H1 (cell line): ENCODE data around the gene CNOT6. TPM values are rescaled to one million over a fixed set of nuclear protein-coding genes. Genes with fewer than 3 reads are reported as not detected.

Experiments used
- CTCF ChIA-PET: fragments of 300-600 bp; sonication (Branson Sonifier 250); formaldehyde crosslinking; loops from one replicate; lab custom pipeline; 2021; ENCODE audit not compliant: partially characterized antibody; lab: Charles Lee
- POLR2A ChIA-PET: fragments of 300-600 bp; sonication (Branson Sonifier 250); formaldehyde crosslinking; loops from one replicate; lab custom pipeline; 2021; ENCODE audit warnings: inconsistent platforms; ENCODE audit not compliant: partially characterized antibody; lab: Charles Lee
- DNase-seq, 2 experiments: peaks; one replicate each; pipeline versions ENCODE4 v3.0.0 to v3.0.0-alpha.2; 2010 to 2022; ENCODE audit warnings: low spot score in 2 of 2, low read depth in 1 of 2, mixed read lengths in 1 of 2
- FAIRE-seq: peaks from 2 replicates; lab custom pipeline; 2011; peaks lifted over from hg19 to GRCh38; lab: Jason Lieb, UNC
- H2AFZ ChIP-seq: 2 replicates; pipeline ENCODE4 v1.8.1; 2012; ENCODE audit warnings: low read length, inconsistent platforms
- H2AK5ac ChIP-seq: 2 replicates; pipeline ENCODE4 v1.6.1; 2013; ENCODE audit warnings: low read depth, low read length
- H2BK120ac ChIP-seq: replicated peaks from 2 replicates; pipeline ENCODE3; 2013; ENCODE audit warnings: low read depth, low read length, inconsistent platforms
- H2BK12ac ChIP-seq: 2 replicates; pipeline ENCODE4 v1.6.1; 2013; ENCODE audit warnings: low read depth, low read length
- H2BK15ac ChIP-seq: 2 replicates; pipeline ENCODE4 v1.6.1; 2013; ENCODE audit warnings: low read length
- H2BK20ac ChIP-seq: 2 replicates; pipeline ENCODE4 v1.6.1; 2013; ENCODE audit warnings: low read length
- H2BK5ac ChIP-seq: 2 replicates; pipeline ENCODE4 v1.6.1; 2013; ENCODE audit warnings: low read depth, low read length
- H3K14ac ChIP-seq: 2 replicates; pipeline ENCODE4 v1.6.1; 2013; ENCODE audit warnings: inconsistent platforms; ENCODE audit not compliant: insufficient read length
- H3K18ac ChIP-seq: 2 replicates; pipeline ENCODE4 v1.6.1; 2013; ENCODE audit warnings: low read length; ENCODE audit errors: extremely low read depth
- H3K23ac ChIP-seq: 2 replicates; pipeline ENCODE4 v1.6.1; 2013; ENCODE audit warnings: inconsistent platforms; ENCODE audit not compliant: insufficient read length
- H3K23me2 ChIP-seq: 2 replicates; pipeline ENCODE4 v1.6.1; 2013; ENCODE audit warnings: low read depth, low read length
- H3K27ac ChIP-seq: 2 replicates; pipeline ENCODE4 v1.6.1; 2011; ENCODE audit warnings: low read depth, low read length, inconsistent platforms
- H3K27me3 ChIP-seq, 4 experiments: replicated peaks in 1 of 4; 1 replicate in 1 of 4; 2 replicates in 3 of 4; pipeline versions ENCODE4 v1.6.1 to v1.8.1; 2011 to 2013; ENCODE audit warnings: low read length in 3 of 4, mild to moderate bottlenecking in 3 of 4, inconsistent platforms in 2 of 4, mixed read lengths in 2 of 4, moderate library complexity in 1 of 4; ENCODE audit not compliant: control insufficient read depth in 3 of 4, insufficient read depth in 3 of 4; ENCODE audit errors: extremely low read depth in 1 of 4
- H3K36me3 ChIP-seq, 4 experiments: 2 replicates each; pipeline versions ENCODE4 v1.6.1 to v1.8.1; 2011 to 2013; ENCODE audit warnings: mild to moderate bottlenecking in 4 of 4, low read length in 3 of 4, moderate library complexity in 2 of 4, control low read depth in 1 of 4, inconsistent platforms in 1 of 4; ENCODE audit not compliant: insufficient read depth in 4 of 4, control insufficient read depth in 2 of 4
- H3K4ac ChIP-seq: replicated peaks from 2 replicates; pipeline ENCODE3; 2013; ENCODE audit warnings: low read length, low read depth, mixed read lengths, inconsistent platforms; ENCODE audit not compliant: insufficient read length
- H3K4me1 ChIP-seq, 4 experiments: replicated peaks in 1 of 4; 1 replicate in 1 of 4; 2 replicates in 3 of 4; pipeline versions ENCODE4 v1.6.1 to v1.8.1; 2011 to 2013; ENCODE audit warnings: low read length in 3 of 4, inconsistent platforms in 2 of 4, mixed read lengths in 1 of 4; ENCODE audit not compliant: insufficient read depth in 4 of 4, control insufficient read depth in 3 of 4
- H3K4me2 ChIP-seq, 2 experiments: 2 replicates each; pipeline versions ENCODE4 v1.6.1 to v1.8.1; 2011 to 2013; ENCODE audit warnings: low read depth in 2 of 2, low read length in 2 of 2, control low read depth in 1 of 2, inconsistent platforms in 1 of 2, mild to moderate bottlenecking in 1 of 2; ENCODE audit not compliant: insufficient read depth in 1 of 2
- H3K4me3 ChIP-seq, 4 experiments: fragments of 200-600, 300-600 bp in 1 of 4; sonication (generic), shearing (Covaris generic), sonication (Bioruptor Twin) in 1 of 4; 2 replicates each; pipeline versions ENCODE4 v1.5.1 to v1.8.1; 2011 to 2016; ENCODE audit warnings: low read length in 4 of 4, low read depth in 3 of 4, control low read depth in 2 of 4, inconsistent platforms in 2 of 4, mild to moderate bottlenecking in 2 of 4, mixed read lengths in 1 of 4, moderate library complexity in 1 of 4; ENCODE audit not compliant: insufficient read depth in 2 of 4; ENCODE audit errors: extremely low read depth in 1 of 4
- H3K56ac ChIP-seq: replicated peaks from 2 replicates; pipeline ENCODE3; 2013; ENCODE audit warnings: low read depth, mild to moderate bottlenecking, mixed read lengths, low read length, inconsistent platforms; ENCODE audit not compliant: insufficient read length
- H3K79me1 ChIP-seq: 2 replicates; pipeline ENCODE4 v1.6.1; 2013; ENCODE audit warnings: low read depth, low read length, control low read depth
- H3K79me2 ChIP-seq, 2 experiments: 2 replicates each; pipeline versions ENCODE4 v1.6.1 to v1.8.1; 2012 to 2013; ENCODE audit warnings: low read length in 2 of 2, mild to moderate bottlenecking in 2 of 2, inconsistent platforms in 1 of 2; ENCODE audit not compliant: insufficient read depth in 2 of 2, control insufficient read depth in 1 of 2
- H3K9ac ChIP-seq, 4 experiments: replicated peaks in 1 of 4; 1 replicate in 1 of 4; 2 replicates in 3 of 4; pipeline versions ENCODE4 v1.6.1 to v1.8.1; 2011 to 2013; ENCODE audit warnings: low read depth in 3 of 4, low read length in 3 of 4, control low read depth in 2 of 4, mild to moderate bottlenecking in 2 of 4, moderate library complexity in 2 of 4, inconsistent platforms in 1 of 4; ENCODE audit errors: extremely low read depth in 1 of 4
- H3K9me3 ChIP-seq, 2 experiments: 2 replicates each; pipeline versions ENCODE4 v1.6.1 to v1.8.1; 2012 to 2013; ENCODE audit warnings: mild to moderate bottlenecking in 2 of 2, moderate library complexity in 2 of 2, control low read depth in 1 of 2, inconsistent platforms in 1 of 2, low read depth in 1 of 2, low read length in 1 of 2, mixed read lengths in 1 of 2; ENCODE audit not compliant: insufficient read depth in 2 of 2
- H4K20me1 ChIP-seq, 2 experiments: replicated peaks in 1 of 2; 2 replicates each; pipeline versions ENCODE3 to v1.8.1; 2011 to 2013; ENCODE audit warnings: inconsistent platforms in 2 of 2, low read length in 2 of 2, mild to moderate bottlenecking in 1 of 2; ENCODE audit not compliant: insufficient read depth in 2 of 2, control insufficient read depth in 1 of 2
- H4K5ac ChIP-seq: 2 replicates; pipeline ENCODE4 v1.6.1; 2013; ENCODE audit warnings: low read length, low read depth, mixed read lengths, inconsistent platforms; ENCODE audit not compliant: insufficient read length
- H4K8ac ChIP-seq: 2 replicates; pipeline ENCODE4 v1.8.0; 2013; ENCODE audit warnings: mild to moderate bottlenecking, moderate library complexity, low read length, inconsistent platforms; ENCODE audit not compliant: insufficient read depth; ENCODE audit errors: extremely low read depth
- H4K91ac ChIP-seq: replicated peaks from 2 replicates; pipeline ENCODE3; 2013; ENCODE audit warnings: low read length, mixed read lengths, inconsistent platforms; ENCODE audit not compliant: insufficient read length
- CEBPB ChIP-seq: IDR thresholded peaks from 2 replicates; pipeline ENCODE4 v1.6.1; 2012; ENCODE audit warnings: low read depth, low read length
- CREB1 ChIP-seq: IDR thresholded peaks from 2 replicates; pipeline ENCODE4 v1.6.1; 2012; ENCODE audit warnings: inconsistent platforms
- GABPA ChIP-seq: IDR thresholded peaks from 2 replicates; pipeline ENCODE4 v1.6.1; 2011; ENCODE audit warnings: mild to moderate bottlenecking, low read length, moderate library complexity, borderline replicate concordance; ENCODE audit not compliant: insufficient read depth
- JUN ChIP-seq: IDR thresholded peaks from 2 replicates; pipeline ENCODE4 v1.6.1; 2011; ENCODE audit warnings: low read depth, mild to moderate bottlenecking, improper control_type of control experiment, low read length
- KDM1A ChIP-seq: fragments of 200-600, 300-600 bp; sonication (generic); IDR thresholded peaks from 2 replicates; pipeline ENCODE4 v1.7.1; 2016; ENCODE audit warnings: mild to moderate bottlenecking, low read length, borderline replicate concordance
- KDM4A ChIP-seq: IDR thresholded peaks from one replicate; pipeline ENCODE4 v1.7.1; 2012; ENCODE audit warnings: low read depth, mild to moderate bottlenecking, moderate library complexity, low read length, inconsistent platforms; ENCODE audit not compliant: severe bottlenecking
- MAFK ChIP-seq: IDR thresholded peaks from 2 replicates; pipeline ENCODE4 v1.6.1; 2012; ENCODE audit warnings: low read depth, mild to moderate bottlenecking, improper control_type of control experiment, low read length
- POLR2AphosphoS5 ChIP-seq: IDR thresholded peaks from 2 replicates; pipeline ENCODE4 v1.6.1; 2011; ENCODE audit warnings: low read depth, low read length
- RFX5 ChIP-seq: IDR thresholded peaks from 2 replicates; pipeline ENCODE4 v1.6.1; 2011; ENCODE audit warnings: low read depth, low read length, improper control_type of control experiment, borderline replicate concordance
- SUZ12 ChIP-seq: fragments of 200-600 bp; sonication (generic); IDR thresholded peaks from 2 replicates; pipeline ENCODE4 v1.6.1; 2012; ENCODE audit warnings: mild to moderate bottlenecking, inconsistent platforms, low read length, moderate library complexity, mixed read lengths
- TAF7 ChIP-seq: optimal IDR thresholded peaks from 2 replicates; pipeline ENCODE3; 2011; ENCODE audit warnings: low read depth, mild to moderate bottlenecking, inconsistent platforms, low read length, moderate library complexity, borderline replicate concordance
- WGBS, 2 experiments: shearing (Covaris generic) in 1 of 2; methylation state at CpG; one replicate each; pipeline versions ENCODE4 v1.1.6 to v1.1.7; 2013 to 2015; ENCODE audit warnings: low lambda C conversion rate in 2 of 2, mixed read lengths in 2 of 2, inconsistent platforms in 1 of 2, low coverage in 1 of 2, missing lambda C conversion rate in 1 of 2; ENCODE audit not compliant: insufficient replicate concordance in 2 of 2, insufficient coverage in 1 of 2, insufficient read length in 1 of 2; ENCODE audit errors: extremely low coverage in 1 of 2, missing lambda C conversion rate in 1 of 2; 5-methylcytosine and 5-hydroxymethylcytosine counted together
- polyA plus RNA-seq, 7 experiments: library from polyadenylated mRNA; depleted of rRNA in 3 of 7; stranded (reverse) in 5 of 7; unstranded in 2 of 7; fragments of >200 nt in 5 of 7; fragments of 200-250 nt in 2 of 7; gene quantifications; 1 replicate in 5 of 7; 2 replicates in 1 of 7; 4 replicates in 1 of 7; pipeline versions ENCODE4 v1.2.1 to v1.2.3, GENCODE V29; 2011 to 2013; ENCODE audit warnings: missing spikeins in 2 of 7, mixed read lengths in 2 of 7
- total RNA-seq: library from RNA; stranded (reverse); fragmentation: NEBNext Ultra II Directional; extraction: Animal tissue kit (Norgen Biotek cat#: 25700); gene quantifications from 2 replicates; pipeline ENCODE4 v1.2.1, GENCODE V29; 2021
- TF ChIP-seq, protein P1 (sequence below): IDR thresholded peaks from 2 replicates; pipeline ENCODE4 v1.6.1; 2012; ENCODE audit warnings: inconsistent platforms
- TF ChIP-seq, protein P2 (sequence below): IDR thresholded peaks from 2 replicates; pipeline ENCODE4 v1.6.1; 2012; ENCODE audit warnings: low read length, inconsistent platforms

The CNOT6 gene
- total and polyA plus RNA-seq, 2 of the 8 experiments (the other 6 are each of a cell fraction or from before 2014, with no cell fraction given) = 10.7 to 45.4 TPM

DNA sequence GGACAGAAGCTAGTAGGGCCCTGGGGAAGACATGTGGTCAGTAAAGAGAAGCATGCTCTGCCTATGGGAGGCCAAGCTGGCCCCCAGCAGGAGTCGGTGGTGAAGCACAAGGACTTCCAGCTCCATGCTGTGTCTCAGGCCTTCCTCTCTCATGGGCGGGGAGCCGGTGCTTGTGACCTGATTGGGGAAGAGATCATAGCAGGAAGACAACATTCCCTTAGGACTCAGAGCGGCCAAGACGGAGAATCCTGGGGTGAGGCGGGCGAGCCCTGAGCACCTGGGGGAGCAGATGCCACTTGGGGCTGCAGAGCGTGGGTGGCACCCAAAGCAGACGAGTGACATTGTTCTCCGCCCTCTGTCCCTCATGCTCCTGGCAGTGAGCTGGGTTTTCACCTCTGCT is 33.3 kb upstream of the CNOT6 start:
- Histone ChIP-seq H3K18ac (no peak overlapping the region), H2BK20ac (no peak overlapping the region), H2AK5ac (no peak overlapping the region), H3K9ac (no peak overlapping the region), H2AFZ (no peak overlapping the region), H3K79me1 (no peaks in the 10 kb centered on the region), H3K14ac (no peak overlapping the region), H3K4me1 (no peaks in the 10 kb centered on the region), H3K4me3 (no peak overlapping the region), H3K27me3 (no peaks in the 10 kb centered on the region), H3K23me2 (no peaks in the 10 kb centered on the region), H3K4ac (no peak overlapping the region), H3K79me2 (no peaks in the 10 kb centered on the region), H4K20me1 (no peaks in the 10 kb centered on the region), H3K23ac (no peak overlapping the region), H2BK120ac (no peak overlapping the region), H2BK5ac (no peak overlapping the region), H2BK15ac (no peak overlapping the region), H3K56ac (no peak overlapping the region), H4K5ac (no peak overlapping the region), H3K27ac (no peak overlapping the region), H4K8ac (no peak overlapping the region), H4K91ac (no peak overlapping the region), H2BK12ac (no peak overlapping the region), H3K4me2 (no peak overlapping the region), H3K9me3 (peaks cover 23 to 44% of the 10 kb centered on the region in 2 experiments), H3K36me3 (no peaks in the 10 kb centered on the region; a peak in 1 of 8 replicates)
- CTCF ChIA-PET = interaction anchor here (0.6 to 5.8 kb wide), 8 partner anchors 10 to 259 kb away, joined by 3 to 33 read pairs (median 4); no protein-coding TSS in a partner anchor
- POLR2A ChIA-PET = no interaction called here
- DNase-seq (no peak), FAIRE-seq (no peak)
- WGBS, 2 experiments = 91% methylated on average over 10 of the region's 10 CpGs; no CpG with 5 or more reads in 1 of the 2 experiments
- TF ChIP-seq RFX5 (no peak), KDM4A (no peak), CREB1 (no peak), GABPA (no peak), MAFK (no peak), CEBPB (no peak), KDM1A (no peak), SUZ12 (no peak), TAF7 (no peak), JUN (no peak), POLR2AphosphoS5 (no peak)
- TF ChIP-seq, protein P1, sequence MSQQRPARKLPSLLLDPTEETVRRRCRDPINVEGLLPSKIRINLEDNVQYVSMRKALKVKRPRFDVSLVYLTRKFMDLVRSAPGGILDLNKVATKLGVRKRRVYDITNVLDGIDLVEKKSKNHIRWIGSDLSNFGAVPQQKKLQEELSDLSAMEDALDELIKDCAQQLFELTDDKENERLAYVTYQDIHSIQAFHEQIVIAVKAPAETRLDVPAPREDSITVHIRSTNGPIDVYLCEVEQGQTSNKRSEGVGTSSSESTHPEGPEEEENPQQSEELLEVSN = no peak
- TF ChIP-seq, protein P2, sequence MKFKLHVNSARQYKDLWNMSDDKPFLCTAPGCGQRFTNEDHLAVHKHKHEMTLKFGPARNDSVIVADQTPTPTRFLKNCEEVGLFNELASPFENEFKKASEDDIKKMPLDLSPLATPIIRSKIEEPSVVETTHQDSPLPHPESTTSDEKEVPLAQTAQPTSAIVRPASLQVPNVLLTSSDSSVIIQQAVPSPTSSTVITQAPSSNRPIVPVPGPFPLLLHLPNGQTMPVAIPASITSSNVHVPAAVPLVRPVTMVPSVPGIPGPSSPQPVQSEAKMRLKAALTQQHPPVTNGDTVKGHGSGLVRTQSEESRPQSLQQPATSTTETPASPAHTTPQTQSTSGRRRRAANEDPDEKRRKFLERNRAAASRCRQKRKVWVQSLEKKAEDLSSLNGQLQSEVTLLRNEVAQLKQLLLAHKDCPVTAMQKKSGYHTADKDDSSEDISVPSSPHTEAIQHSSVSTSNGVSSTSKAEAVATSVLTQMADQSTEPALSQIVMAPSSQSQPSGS = no peak
